SK-N-SH (cell line): ENCODE results near the gene TSSK6. TPM values are rescaled to one million over a fixed set of nuclear protein-coding genes. Genes with fewer than 3 reads are reported as not detected.

ENCODE experiments used
- CTCF ChIA-PET: fragments of 300-600, 350-600 bp; formaldehyde crosslinking; extraction: SDS; loops from one replicate; lab custom pipeline; 2021; lab: Yijun Ruan, JAX
- POLR2A ChIA-PET: fragments of 350-600 bp; sonication (Branson Sonifier 250); formaldehyde crosslinking; extraction: SDS; loops from one replicate; lab custom pipeline; 2020; ENCODE audit warnings: antibody characterized with exemption, inconsistent platforms; lab: Yijun Ruan, JAX
- DNase-seq: peaks from one replicate; pipeline ENCODE4 v3.0.0; 2012
- H2AFZ ChIP-seq: fragments of 200-600 bp; sonication (generic); 2 replicates; pipeline ENCODE4 v1.8.1; 2016; ENCODE audit warnings: antibody characterized with exemption, mild to moderate bottlenecking, low read depth
- H3F3A ChIP-seq: fragments of 200-600 bp; sonication (generic); replicated peaks from 2 replicates; pipeline ENCODE3; 2016; ENCODE audit warnings: antibody characterized with exemption, mild to moderate bottlenecking; ENCODE audit not compliant: insufficient read depth
- H3K27ac ChIP-seq, 2 experiments: fragments of 200-500 bp in 1 of 2; fragments of 200-600 bp in 1 of 2; sonication (Bioruptor generic) in 1 of 2; sonication (generic), shearing (Covaris generic) in 1 of 2; 2 replicates each; pipeline versions ENCODE4 v1.5.1 to v1.6.1; 2014 to 2016; ENCODE audit warnings: low read depth in 2 of 2, inconsistent platforms in 1 of 2, low read length in 1 of 2, mild to moderate bottlenecking in 1 of 2, mixed read lengths in 1 of 2
- H3K27me3 ChIP-seq: fragments of 200-600 bp; sonication (generic), shearing (Covaris generic); 2 replicates; pipeline ENCODE4 v1.6.1; 2016; ENCODE audit warnings: mixed run types; ENCODE audit not compliant: insufficient read depth
- H3K36me3 ChIP-seq, 2 experiments: fragments of 200-500 bp in 1 of 2; fragments of 200-600 bp in 1 of 2; sonication (Bioruptor generic) in 1 of 2; sonication (generic) in 1 of 2; replicated peaks in 1 of 2; 2 replicates each; pipeline versions ENCODE3 to v1.5.1; 2014 to 2016; ENCODE audit warnings: low read length in 1 of 2, mild to moderate bottlenecking in 1 of 2; ENCODE audit not compliant: insufficient read depth in 2 of 2, control insufficient read depth in 1 of 2
- H3K4me1 ChIP-seq, 2 experiments: fragments of 200-500 bp in 1 of 2; fragments of 200-600 bp in 1 of 2; sonication (Bioruptor generic) in 1 of 2; sonication (generic), shearing (Covaris generic) in 1 of 2; 2 replicates each; pipeline versions ENCODE4 v1.5.1 to v1.6.1; 2014 to 2016; ENCODE audit warnings: low read depth in 1 of 2, low read length in 1 of 2, mixed run types in 1 of 2; ENCODE audit not compliant: insufficient read depth in 2 of 2, control insufficient read depth in 1 of 2
- H3K4me2 ChIP-seq: fragments of 200-600 bp; sonication (generic), shearing (Covaris generic); 2 replicates; pipeline ENCODE4 v1.6.1; 2017; ENCODE audit warnings: mixed run types
- H3K4me3 ChIP-seq, 2 experiments: fragments of 200-500 bp in 1 of 2; fragments of 200-600 bp in 1 of 2; sonication (Bioruptor generic) in 1 of 2; sonication (generic), shearing (Covaris generic) in 1 of 2; 2 replicates each; pipeline versions ENCODE4 v1.5.1 to v1.8.1; 2014 to 2016; ENCODE audit warnings: low read depth in 2 of 2, inconsistent platforms in 1 of 2, low read length in 1 of 2, mild to moderate bottlenecking in 1 of 2, mixed read lengths in 1 of 2, moderate library complexity in 1 of 2
- H3K79me2 ChIP-seq: fragments of 200-600 bp; sonication (generic); 2 replicates; pipeline ENCODE4 v1.8.1; 2017; ENCODE audit warnings: mild to moderate bottlenecking; ENCODE audit not compliant: insufficient read depth
- H3K9ac ChIP-seq: fragments of 200-600 bp; sonication (generic); 2 replicates; pipeline ENCODE4 v1.6.1; 2017; ENCODE audit warnings: mixed run types
- H3K9me2 ChIP-seq: fragments of 200-600 bp; sonication (generic); 2 replicates; pipeline ENCODE4 v1.6.1; 2017; ENCODE audit warnings: mixed run types
- H3K9me3 ChIP-seq: fragments of 200-600 bp; sonication (generic); 2 replicates; pipeline ENCODE4 v1.6.1; 2017; ENCODE audit warnings: mixed run types, mild to moderate bottlenecking, moderate library complexity
- H4K20me1 ChIP-seq: fragments of 200-600 bp; sonication (generic); 2 replicates; pipeline ENCODE4 v1.6.1; 2017; ENCODE audit warnings: mild to moderate bottlenecking, mixed run types; ENCODE audit not compliant: insufficient read depth
- CHD2 ChIP-seq: fragments of 150-350 bp; IDR thresholded peaks from 2 replicates; pipeline ENCODE4 v1.6.1; 2018; ENCODE audit warnings: low read length; ENCODE audit not compliant: partially characterized antibody
- ELF1 ChIP-seq: IDR thresholded peaks from 2 replicates; pipeline ENCODE4 v1.4.0; 2012
- EP300 ChIP-seq, 2 experiments: IDR thresholded peaks; 2 replicates each; pipeline versions ENCODE4 v1.4.0 to v1.6.1; 2012; ENCODE audit warnings: borderline replicate concordance in 1 of 2, low read depth in 1 of 2, low read length in 1 of 2
- FOSL2 ChIP-seq: IDR thresholded peaks from 2 replicates; pipeline ENCODE4 v1.4.0; 2012; ENCODE audit warnings: low read depth, mild to moderate bottlenecking, moderate library complexity, borderline replicate concordance
- GABPA ChIP-seq: IDR thresholded peaks from 2 replicates; pipeline ENCODE4 v1.4.0; 2012; ENCODE audit warnings: low read depth, mild to moderate bottlenecking
- JUND ChIP-seq: IDR thresholded peaks from 2 replicates; pipeline ENCODE4 v1.4.0; 2012
- MXI1 ChIP-seq: IDR thresholded peaks from 2 replicates; pipeline ENCODE4 v1.6.1; 2012; ENCODE audit warnings: mild to moderate bottlenecking, low read depth, low read length, improper control_type of control experiment
- NFIC ChIP-seq: IDR thresholded peaks from 2 replicates; pipeline ENCODE4 v1.4.0; 2012; ENCODE audit warnings: borderline replicate concordance
- POLR2AphosphoS5 ChIP-seq: IDR thresholded peaks from 2 replicates; pipeline ENCODE4 v1.6.1; 2012; ENCODE audit warnings: low read depth, low read length
- REST ChIP-seq: IDR thresholded peaks from 2 replicates; pipeline ENCODE4 v1.6.1; 2012; ENCODE audit warnings: mild to moderate bottlenecking, low read depth, low read length, moderate library complexity
- RFX5 ChIP-seq: IDR thresholded peaks from 2 replicates; pipeline ENCODE4 v1.6.1; 2012; ENCODE audit warnings: mild to moderate bottlenecking, improper control_type of control experiment, low read length
- SIN3A ChIP-seq: IDR thresholded peaks from 2 replicates; pipeline ENCODE4 v1.6.1; 2012; ENCODE audit warnings: low read depth, mild to moderate bottlenecking, low read length, moderate library complexity, borderline replicate concordance
- TCF12 ChIP-seq: IDR thresholded peaks from 2 replicates; pipeline ENCODE4 v1.4.0; 2012
- TEAD4 ChIP-seq: IDR thresholded peaks from 2 replicates; pipeline ENCODE4 v1.4.0; 2012; ENCODE audit warnings: mild to moderate bottlenecking, borderline replicate concordance; ENCODE audit not compliant: insufficient read depth
- USF2 ChIP-seq: fragments of 150-350 bp; IDR thresholded peaks from 2 replicates; pipeline ENCODE4 v1.6.1; 2017; ENCODE audit warnings: antibody characterized with exemption, low read length, low read depth, borderline replicate concordance
- WGBS: methylation state at CpG from one replicate; pipeline ENCODE4 v1.1.6; 2017; ENCODE audit warnings: low lambda C conversion rate; 5-methylcytosine and 5-hydroxymethylcytosine counted together
- polyA plus RNA-seq, 3 experiments: library from polyadenylated mRNA; depleted of rRNA; stranded (reverse); fragments of >200 nt; gene quantifications; 2 replicates each; pipeline ENCODE4 v1.2.3, GENCODE V29; 2012
- TF ChIP-seq, protein P1 (sequence below): fragments of 150-350 bp; IDR thresholded peaks from 2 replicates; pipeline ENCODE4 v1.6.1; 2016; ENCODE audit warnings: mild to moderate bottlenecking, low read depth, low read length
- TF ChIP-seq, protein P2 (sequence below): fragments of 200-600 bp; sonication (generic); IDR thresholded peaks from 2 replicates; pipeline ENCODE4 v1.6.1; 2017; ENCODE audit warnings: antibody characterized with exemption, mild to moderate bottlenecking, moderate library complexity
- TF ChIP-seq, protein P3 (sequence below): IDR thresholded peaks from 2 replicates; pipeline ENCODE4; 2012
- TF ChIP-seq, protein P4 (sequence below): IDR thresholded peaks from 2 replicates; pipeline ENCODE4 v1.4.0; 2012; ENCODE audit warnings: low read depth, borderline replicate concordance
- TF ChIP-seq, protein P5 (sequence below): IDR thresholded peaks from 2 replicates; pipeline ENCODE4 v1.4.0; 2012; ENCODE audit warnings: low read depth

The TSSK6 gene
- polyA plus RNA-seq, 1 of the 3 experiments (the other 2 are of a cell fraction): 3.1 TPM

DNA sequence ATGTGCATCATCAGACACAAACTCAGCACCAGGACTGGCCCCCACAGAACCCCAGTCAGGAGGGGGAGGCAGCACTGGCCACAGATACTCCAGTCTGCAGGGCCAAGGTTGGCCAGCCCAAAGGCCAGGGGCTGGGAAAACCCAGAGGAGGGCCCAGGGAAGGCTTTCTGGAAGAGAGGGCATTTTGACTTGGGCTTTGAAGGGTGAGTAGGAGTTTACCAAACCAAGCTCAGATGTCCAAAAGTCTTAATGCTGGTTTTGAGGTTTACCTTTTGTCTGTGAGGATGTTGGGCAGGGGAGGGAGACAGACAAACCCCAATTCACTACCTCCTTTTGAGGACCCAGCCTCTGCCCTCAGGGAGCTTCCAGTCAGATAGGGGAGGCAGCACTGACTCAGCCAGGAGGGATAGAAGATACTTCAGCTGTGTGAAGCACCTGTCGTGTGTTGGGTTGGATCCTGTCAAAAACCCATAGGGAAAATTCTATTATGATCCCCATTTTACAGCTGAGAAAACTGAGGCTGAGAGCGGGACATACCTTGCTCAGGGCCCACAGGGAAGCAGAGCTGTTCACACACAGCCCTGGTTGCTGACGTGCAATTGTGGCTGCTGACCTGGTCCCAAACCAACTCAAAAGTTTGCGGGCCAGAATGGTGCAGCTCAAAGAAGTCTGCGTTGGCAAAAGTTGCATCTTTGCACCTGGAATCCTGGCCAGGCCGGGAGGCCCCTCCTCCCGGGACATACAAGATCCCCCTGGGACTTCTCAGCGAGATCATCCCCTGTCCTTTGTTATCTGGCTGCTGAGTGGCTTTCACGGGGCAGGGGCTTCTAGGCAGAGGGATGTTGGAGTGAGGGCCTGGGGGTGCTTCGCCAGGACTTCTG, 35.9 kb upstream of the TSSK6 start:
- Histone ChIP-seq H3K79me2 (no peaks in the 10 kb centered on the region), H3K27me3 (no peaks in the 10 kb centered on the region), H2AFZ (no peak overlapping the region), H3K9me3 (no peaks in the 10 kb centered on the region), H4K20me1 (no peaks in the 10 kb centered on the region), H3K27ac (no peak overlapping the region), H3F3A (no peaks in the 10 kb centered on the region), H3K4me2 (no peak overlapping the region), H3K9me2 (no peaks in the 10 kb centered on the region), H3K4me3 (no peak overlapping the region), H3K36me3 (no peaks in the 10 kb centered on the region), H3K9ac (no peak overlapping the region), H3K4me1 (peaks cover 0 to 11% of the 10 kb centered on the region in 2 experiments; a peak in 1 of 4 replicates)
- DNase-seq: no peak
- ChIA-PET POLR2A (no interaction called here), CTCF (interaction anchor here (0.6 to 15.7 kb wide), 6 partner anchors 10 to 93 kb away, joined by 3 to 258 read pairs (median 16); partner anchors contain the start of genes CILP2, GMIP and YJEFN3)
- WGBS: 92% methylated on average over 6 of the region's 10 CpGs
- no peak for TF ChIP-seq TEAD4
- TF ChIP-seq NFIC: no peak
- TF ChIP-seq, protein P1, sequence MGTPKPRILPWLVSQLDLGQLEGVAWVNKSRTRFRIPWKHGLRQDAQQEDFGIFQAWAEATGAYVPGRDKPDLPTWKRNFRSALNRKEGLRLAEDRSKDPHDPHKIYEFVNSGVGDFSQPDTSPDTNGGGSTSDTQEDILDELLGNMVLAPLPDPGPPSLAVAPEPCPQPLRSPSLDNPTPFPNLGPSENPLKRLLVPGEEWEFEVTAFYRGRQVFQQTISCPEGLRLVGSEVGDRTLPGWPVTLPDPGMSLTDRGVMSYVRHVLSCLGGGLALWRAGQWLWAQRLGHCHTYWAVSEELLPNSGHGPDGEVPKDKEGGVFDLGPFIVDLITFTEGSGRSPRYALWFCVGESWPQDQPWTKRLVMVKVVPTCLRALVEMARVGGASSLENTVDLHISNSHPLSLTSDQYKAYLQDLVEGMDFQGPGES: no peak
- TF ChIP-seq, protein P2, sequence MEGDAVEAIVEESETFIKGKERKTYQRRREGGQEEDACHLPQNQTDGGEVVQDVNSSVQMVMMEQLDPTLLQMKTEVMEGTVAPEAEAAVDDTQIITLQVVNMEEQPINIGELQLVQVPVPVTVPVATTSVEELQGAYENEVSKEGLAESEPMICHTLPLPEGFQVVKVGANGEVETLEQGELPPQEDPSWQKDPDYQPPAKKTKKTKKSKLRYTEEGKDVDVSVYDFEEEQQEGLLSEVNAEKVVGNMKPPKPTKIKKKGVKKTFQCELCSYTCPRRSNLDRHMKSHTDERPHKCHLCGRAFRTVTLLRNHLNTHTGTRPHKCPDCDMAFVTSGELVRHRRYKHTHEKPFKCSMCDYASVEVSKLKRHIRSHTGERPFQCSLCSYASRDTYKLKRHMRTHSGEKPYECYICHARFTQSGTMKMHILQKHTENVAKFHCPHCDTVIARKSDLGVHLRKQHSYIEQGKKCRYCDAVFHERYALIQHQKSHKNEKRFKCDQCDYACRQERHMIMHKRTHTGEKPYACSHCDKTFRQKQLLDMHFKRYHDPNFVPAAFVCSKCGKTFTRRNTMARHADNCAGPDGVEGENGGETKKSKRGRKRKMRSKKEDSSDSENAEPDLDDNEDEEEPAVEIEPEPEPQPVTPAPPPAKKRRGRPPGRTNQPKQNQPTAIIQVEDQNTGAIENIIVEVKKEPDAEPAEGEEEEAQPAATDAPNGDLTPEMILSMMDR: no peak
- TF ChIP-seq POLR2AphosphoS5: no peak
- TF ChIP-seq RFX5: no peak
- TF ChIP-seq REST: no peak
- TF ChIP-seq CHD2: no peak
- TF ChIP-seq TCF12: no peak
- TF ChIP-seq, protein P3, sequence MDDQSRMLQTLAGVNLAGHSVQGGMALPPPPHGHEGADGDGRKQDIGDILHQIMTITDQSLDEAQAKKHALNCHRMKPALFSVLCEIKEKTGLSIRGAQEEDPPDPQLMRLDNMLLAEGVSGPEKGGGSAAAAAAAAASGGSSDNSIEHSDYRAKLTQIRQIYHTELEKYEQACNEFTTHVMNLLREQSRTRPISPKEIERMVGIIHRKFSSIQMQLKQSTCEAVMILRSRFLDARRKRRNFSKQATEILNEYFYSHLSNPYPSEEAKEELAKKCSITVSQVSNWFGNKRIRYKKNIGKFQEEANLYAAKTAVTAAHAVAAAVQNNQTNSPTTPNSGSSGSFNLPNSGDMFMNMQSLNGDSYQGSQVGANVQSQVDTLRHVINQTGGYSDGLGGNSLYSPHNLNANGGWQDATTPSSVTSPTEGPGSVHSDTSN: no peak
- no peak for TF ChIP-seq GABPA
- TF ChIP-seq ELF1: no peak
- TF ChIP-seq MXI1: no peak
- no peak for TF ChIP-seq USF2
- no peak for TF ChIP-seq EP300 (IDR thresholded peaks at IDR 0.05; ENCODE audit: borderline replicate concordance in 1 of 2, low read depth in 1 of 2, low read length in 1 of 2)
- TF ChIP-seq FOSL2: no peak
- no peak for TF ChIP-seq JUND
- TF ChIP-seq SIN3A: no peak
- TF ChIP-seq, protein P4, sequence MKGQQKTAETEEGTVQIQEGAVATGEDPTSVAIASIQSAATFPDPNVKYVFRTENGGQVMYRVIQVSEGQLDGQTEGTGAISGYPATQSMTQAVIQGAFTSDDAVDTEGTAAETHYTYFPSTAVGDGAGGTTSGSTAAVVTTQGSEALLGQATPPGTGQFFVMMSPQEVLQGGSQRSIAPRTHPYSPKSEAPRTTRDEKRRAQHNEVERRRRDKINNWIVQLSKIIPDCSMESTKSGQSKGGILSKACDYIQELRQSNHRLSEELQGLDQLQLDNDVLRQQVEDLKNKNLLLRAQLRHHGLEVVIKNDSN: no peak
- TF ChIP-seq, protein P5, sequence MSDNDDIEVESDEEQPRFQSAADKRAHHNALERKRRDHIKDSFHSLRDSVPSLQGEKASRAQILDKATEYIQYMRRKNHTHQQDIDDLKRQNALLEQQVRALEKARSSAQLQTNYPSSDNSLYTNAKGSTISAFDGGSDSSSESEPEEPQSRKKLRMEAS: no peak
